ENCODE data around the gene KLC3.

DNA sequence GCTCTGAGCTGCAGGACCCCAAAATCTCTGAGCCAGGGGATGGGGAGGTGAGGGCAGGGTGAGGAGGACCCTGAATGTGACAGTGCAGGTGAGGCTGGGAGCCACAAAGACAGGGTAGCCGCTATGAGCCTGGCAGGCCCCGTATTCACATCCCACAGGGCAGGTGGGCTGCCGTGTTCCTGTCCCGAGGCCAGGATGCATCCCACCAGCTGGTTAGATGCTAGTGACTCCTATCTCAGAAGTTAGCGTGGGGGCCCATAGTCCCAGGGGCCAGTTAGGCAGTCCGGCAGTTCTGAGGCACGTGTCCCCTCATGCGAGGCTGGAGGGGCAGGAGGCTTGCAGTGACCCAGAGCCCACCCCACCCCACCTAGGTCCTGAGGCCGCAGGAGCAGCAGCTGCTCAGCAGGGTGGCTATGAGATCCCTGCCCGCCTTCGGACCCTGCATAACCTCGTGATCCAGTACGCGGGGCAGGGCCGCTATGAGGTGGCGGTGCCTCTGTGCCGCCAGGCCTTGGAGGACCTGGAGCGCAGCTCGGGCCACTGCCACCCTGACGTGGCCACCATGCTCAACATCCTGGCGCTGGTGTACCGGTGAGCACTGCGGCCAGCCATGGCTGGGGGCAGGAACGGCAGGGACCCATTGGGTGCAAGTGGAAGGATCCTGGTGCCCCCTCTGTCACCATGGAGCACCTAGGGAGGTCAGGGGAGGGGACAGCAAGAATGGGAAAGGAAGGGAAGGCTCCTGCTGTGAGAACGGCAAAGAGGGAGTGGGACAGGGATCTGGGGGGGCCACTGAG, 7.2 kb downstream of the KLC3 start:
- TF ChIP-seq, protein P1, sequence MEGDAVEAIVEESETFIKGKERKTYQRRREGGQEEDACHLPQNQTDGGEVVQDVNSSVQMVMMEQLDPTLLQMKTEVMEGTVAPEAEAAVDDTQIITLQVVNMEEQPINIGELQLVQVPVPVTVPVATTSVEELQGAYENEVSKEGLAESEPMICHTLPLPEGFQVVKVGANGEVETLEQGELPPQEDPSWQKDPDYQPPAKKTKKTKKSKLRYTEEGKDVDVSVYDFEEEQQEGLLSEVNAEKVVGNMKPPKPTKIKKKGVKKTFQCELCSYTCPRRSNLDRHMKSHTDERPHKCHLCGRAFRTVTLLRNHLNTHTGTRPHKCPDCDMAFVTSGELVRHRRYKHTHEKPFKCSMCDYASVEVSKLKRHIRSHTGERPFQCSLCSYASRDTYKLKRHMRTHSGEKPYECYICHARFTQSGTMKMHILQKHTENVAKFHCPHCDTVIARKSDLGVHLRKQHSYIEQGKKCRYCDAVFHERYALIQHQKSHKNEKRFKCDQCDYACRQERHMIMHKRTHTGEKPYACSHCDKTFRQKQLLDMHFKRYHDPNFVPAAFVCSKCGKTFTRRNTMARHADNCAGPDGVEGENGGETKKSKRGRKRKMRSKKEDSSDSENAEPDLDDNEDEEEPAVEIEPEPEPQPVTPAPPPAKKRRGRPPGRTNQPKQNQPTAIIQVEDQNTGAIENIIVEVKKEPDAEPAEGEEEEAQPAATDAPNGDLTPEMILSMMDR (IDR thresholded peaks at IDR 0.05) = no peak
- no peak for TF ChIP-seq POLR2A (IDR thresholded peaks at IDR 0.05)
